Posterior vena cava (tissue), 2 donors: ENCODE data around the gene CEP89. TPM values are rescaled to one million over a fixed set of nuclear protein-coding genes. Genes with fewer than 3 reads are reported as not detected.
A peak's percentile ranks its signal among the peaks of the same experiment; 100 is the strongest.
"Not testable (repeated sequence)": the region's sequence is repeated elsewhere in the genome, so short reads cannot be mapped to it uniquely, and the experiment has no call there.

Source experiments
- DNase-seq: peaks from one replicate; pipeline ENCODE4 v3.0.0-alpha.2; 2020; ENCODE audit warnings: low spot score
- intact Hi-C, 2 donors: fragments of 100-400 bp; cut with DNase I; formaldehyde crosslinking; loops; one replicate each; pipeline versions ENCODE4 v1.14.1 to v1.14.2; 2022 to 2023
- total RNA-seq, 2 donors: library from RNA; stranded (reverse); fragmentation: NEBNext Ultra II Directional; extraction: Animal tissue kit (Norgen Biotek cat#: 25700); gene quantifications; one replicate each; pipeline ENCODE4 v1.2.1, GENCODE V29; 2021
- donor health status: DM: yes; HTN: yes; CAD: no.
- donor health status: DM: yes; HTN: yes; CAD: no.

The CEP89 gene
- total RNA-seq, 2 donors from 2014 or later: 15.3 to 17.6 TPM

GRCh38 chr19:32862741-32863140 is 109.0 kb downstream of the CEP89 start:
- peak; percentile 35 for DNase-seq
- intact Hi-C loops: no loop called here

- intact Hi-C loops: no loop called here
These were observed 109.6 kb downstream of the CEP89 start for GRCh38 chr19:32862173-32862572.

GRCh38 chr19:32861596-32861995 is 110.2 kb downstream of the CEP89 start:
- intact Hi-C loops: no loop called here
- peak; percentile 32 for DNase-seq

More at GRCh38 chr19:32862173-32862572, 109.6 kb downstream of the CEP89 start:
- peak; percentile 59 for DNase-seq

- peak; percentile 62 for DNase-seq
- intact Hi-C loops: no loop called here
These were observed 112.2 kb downstream of the CEP89 start for GRCh38 chr19:32859591-32859990.

- DNase-seq: peak; percentile 43
- intact Hi-C loops: no loop called here
These were observed 113.2 kb downstream of the CEP89 start for GRCh38 chr19:32858559-32858958.

GRCh38 chr19:32858155-32858554 is 113.6 kb downstream of the CEP89 start:
- DNase-seq: peak; percentile 32
- intact Hi-C loops: no loop called here

- no peak for DNase-seq
- intact Hi-C loops: no loop called here
These were observed 114.2 kb downstream of the CEP89 start for GRCh38 chr19:32857584-32857983.

GRCh38 chr19:32856818-32857217 is 114.9 kb downstream of the CEP89 start:
- DNase-seq, intact Hi-C loops: not testable (repeated sequence)

GRCh38 chr19:32852216-32852615 is 119.5 kb downstream of the CEP89 start:
- DNase-seq: no peak
- intact Hi-C loops: no loop called here

- intact Hi-C loops, DNase-seq: not testable (repeated sequence)
These were observed 123.7 kb downstream of the CEP89 start for GRCh38 chr19:32848035-32848434.

- intact Hi-C loops: no loop called here
- DNase-seq: no peak
These were observed 128.0 kb downstream of the CEP89 start for GRCh38 chr19:32843716-32844245.

- intact Hi-C loops: no loop called here
- DNase-seq: no peak
These were observed 129.7 kb downstream of the CEP89 start for GRCh38 chr19:32842061-32842460.

GRCh38 chr19:32837531-32837930 is 134.2 kb downstream of the CEP89 start:
- no peak for DNase-seq
- intact Hi-C loops: no loop called here

GRCh38 chr19:32833388-32833787 is 138.4 kb downstream of the CEP89 start:
- DNase-seq, intact Hi-C loops: not testable (repeated sequence)

- DNase-seq, intact Hi-C loops: not testable (repeated sequence)
These were observed 138.9 kb downstream of the CEP89 start for GRCh38 chr19:32832825-32833224.

- DNase-seq, intact Hi-C loops: not testable (repeated sequence)
These were observed 139.7 kb downstream of the CEP89 start for GRCh38 chr19:32832094-32832493.

GRCh38 chr19:32831611-32832010 is 140.1 kb downstream of the CEP89 start:
- DNase-seq: no peak
- intact Hi-C loops: no loop called here

GRCh38 chr19:32830231-32831014 is 141.3 kb downstream of the CEP89 start:
- intact Hi-C loops: no loop called here
- no peak for DNase-seq

GRCh38 chr19:32829345-32829896 is 142.3 kb downstream of the CEP89 start:
- DNase-seq: no peak
- intact Hi-C loops: no loop called here

GRCh38 chr19:32828643-32829344 is 143.0 kb downstream of the CEP89 start:
- no peak for DNase-seq
- intact Hi-C loops: no loop called here
